ENCODE results near the gene LDLRAD4.
A peak's percentile ranks its signal among the peaks of the same experiment; 100 is the strongest.
"Not testable (repeated sequence)": the region's sequence is repeated elsewhere in the genome, so short reads cannot be mapped to it uniquely, and the experiment has no call there.

LDLRAD4 gene

DNA sequence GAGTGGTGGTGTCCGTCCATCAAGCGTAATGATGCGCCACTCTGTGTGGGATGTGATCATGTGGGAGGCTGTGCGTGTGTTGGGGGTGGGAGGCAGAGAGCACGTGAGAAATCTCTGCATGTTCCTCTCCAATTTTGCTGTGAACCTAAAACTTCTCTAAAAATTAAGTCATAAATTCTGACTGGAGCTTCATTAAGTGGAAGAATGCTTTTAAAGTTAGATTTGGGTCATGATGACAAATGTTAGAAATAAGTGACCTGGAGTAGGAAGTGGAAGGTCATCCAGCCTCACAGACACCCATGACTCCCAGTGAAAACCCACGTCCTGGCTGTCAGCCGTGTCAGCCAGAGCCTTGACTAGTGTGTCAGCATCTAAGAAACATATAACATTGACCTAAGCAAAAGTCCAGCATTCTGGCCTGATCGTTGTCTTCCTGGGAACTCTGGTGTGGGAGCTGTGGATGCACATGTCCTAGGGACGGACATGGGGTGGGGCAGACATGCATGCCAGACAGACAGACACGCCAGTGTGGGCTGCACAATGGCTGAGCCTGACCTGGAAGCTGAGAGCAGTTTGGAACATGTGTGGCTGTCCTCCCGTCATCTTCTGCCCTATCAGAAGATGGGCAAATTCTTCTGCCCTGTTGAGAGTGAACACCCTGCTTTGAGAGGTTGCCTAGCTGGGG is 262.2 kb downstream of the LDLRAD4 start:
- DNase-seq: no peak

DNA sequence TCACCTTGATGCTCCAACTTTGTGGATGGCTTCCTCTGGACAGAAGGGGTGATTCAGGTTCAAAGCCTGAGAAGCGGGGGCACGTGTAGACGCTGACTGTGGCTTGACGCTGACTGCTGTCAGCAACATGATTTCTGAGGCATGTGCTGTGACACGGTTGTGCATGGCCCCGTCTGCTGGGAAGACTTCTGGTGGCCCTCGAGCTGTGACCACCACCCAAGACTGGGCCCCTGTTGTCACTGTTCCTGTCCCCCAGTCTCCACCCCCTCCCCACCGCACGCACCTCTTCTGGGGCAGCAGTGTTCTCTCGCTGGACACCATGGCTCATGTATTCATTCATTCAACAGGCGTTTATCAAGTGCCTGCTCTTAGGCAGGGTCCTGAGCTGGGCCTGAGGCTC is 262.8 kb downstream of the LDLRAD4 start:
- DNase-seq: no peak

GRCh38 chr18:13481820-13482617 is 263.5 kb downstream of the LDLRAD4 start:
- DNase-seq: no peak

DNA sequence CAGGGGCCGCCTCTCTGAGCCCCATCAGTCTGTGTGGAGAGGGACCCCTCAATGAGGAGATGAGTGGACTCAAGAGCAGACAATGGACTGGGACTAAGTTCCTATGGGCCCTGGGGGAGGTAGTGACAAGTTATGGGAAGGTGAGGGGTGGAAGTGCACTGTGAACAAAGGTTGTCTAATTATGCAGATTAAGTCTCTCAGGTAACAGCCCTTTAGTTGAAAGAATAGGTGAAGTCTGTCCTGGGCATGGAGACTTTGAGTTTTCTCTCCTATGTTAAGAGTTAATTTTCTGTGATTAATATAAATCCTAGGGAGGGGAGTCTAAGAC is 264.0 kb downstream of the LDLRAD4 start:
- no peak for DNase-seq

- DNase-seq: no peak
Observed at GRCh38 chr18:13483316-13484270, 265.0 kb downstream of the LDLRAD4 start.

DNA sequence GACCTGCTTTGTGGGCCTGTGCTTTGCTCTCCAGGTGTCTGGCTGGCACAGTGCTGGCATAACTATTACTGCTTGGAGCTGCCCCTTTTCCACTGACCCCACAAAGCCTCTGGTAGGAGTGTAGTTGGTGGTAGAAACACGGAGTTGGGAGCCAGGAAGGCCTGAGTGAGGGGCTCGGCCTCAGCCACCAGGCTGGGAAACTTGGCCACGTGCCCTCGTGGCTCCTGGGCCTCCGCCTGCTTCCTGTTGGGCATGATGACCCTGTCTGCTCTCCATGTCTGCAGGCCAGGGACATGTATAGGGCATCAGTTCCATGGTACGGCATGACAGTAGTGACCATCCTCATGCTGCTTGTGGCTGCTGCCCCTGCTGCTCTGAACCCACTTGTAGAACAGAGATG is 266.6 kb downstream of the LDLRAD4 start:
- no peak for DNase-seq

DNA sequence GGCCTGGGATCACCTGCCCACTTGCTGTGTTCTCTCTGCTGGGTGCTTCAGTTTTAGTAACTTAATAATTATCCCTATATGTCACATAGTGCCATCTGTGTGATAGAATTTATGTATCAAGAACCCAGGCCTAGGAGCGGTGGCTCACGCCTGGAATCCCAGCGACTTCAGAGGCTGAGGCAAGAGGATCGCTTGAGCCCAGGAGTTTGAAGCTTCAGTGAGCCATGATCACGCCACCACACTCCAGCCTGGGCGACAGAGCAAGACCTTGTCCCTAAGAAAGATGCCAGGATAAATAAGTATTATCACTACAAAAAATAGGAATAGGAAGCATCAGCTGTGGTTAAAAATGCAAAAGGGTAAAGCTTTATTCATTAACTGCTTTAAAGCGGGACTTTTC is 267.0 kb downstream of the LDLRAD4 start:
- no peak for DNase-seq

- no peak for DNase-seq
Observed at GRCh38 chr18:13486284-13486683, 267.7 kb downstream of the LDLRAD4 start.

DNA sequence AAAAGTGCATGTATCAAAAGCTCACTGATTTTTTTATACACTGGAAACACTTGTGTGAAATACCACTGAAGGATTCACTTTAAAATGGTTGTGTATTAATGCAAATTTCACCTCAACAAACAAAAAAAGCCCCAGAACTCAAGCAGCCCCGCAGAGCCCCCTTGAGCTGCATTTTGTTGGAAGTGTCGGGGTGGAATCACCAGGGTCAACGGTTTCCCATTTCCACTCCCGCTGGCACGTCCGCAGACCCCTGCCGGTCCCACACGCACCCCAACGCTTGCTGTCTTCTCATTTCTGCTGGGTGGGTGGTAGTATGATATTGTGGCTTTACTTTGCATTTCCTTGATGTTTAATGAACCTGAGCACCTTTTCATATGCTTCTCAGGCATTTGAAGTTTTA is 268.1 kb downstream of the LDLRAD4 start:
- no peak for DNase-seq

DNA sequence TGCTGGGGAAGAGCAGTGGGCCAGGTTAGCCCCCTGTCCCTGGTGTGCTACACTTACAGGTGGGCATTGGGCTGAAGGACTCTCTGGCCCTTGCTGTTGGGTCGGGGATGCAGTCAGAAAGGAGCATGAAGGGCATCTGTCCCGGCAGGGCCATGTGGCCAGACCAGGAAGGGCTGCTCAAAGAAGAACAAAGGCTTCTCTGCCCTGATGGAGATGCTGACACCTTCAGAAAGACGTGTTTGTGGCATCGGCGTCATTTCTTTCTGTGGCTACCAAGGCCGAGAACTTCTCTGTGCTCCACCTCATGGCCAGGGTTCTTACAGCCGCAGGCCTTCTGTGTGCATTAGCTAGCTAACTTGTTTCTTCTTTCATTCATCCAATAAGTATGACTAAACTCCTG is 268.7 kb downstream of the LDLRAD4 start:
- DNase-seq: no peak

DNA sequence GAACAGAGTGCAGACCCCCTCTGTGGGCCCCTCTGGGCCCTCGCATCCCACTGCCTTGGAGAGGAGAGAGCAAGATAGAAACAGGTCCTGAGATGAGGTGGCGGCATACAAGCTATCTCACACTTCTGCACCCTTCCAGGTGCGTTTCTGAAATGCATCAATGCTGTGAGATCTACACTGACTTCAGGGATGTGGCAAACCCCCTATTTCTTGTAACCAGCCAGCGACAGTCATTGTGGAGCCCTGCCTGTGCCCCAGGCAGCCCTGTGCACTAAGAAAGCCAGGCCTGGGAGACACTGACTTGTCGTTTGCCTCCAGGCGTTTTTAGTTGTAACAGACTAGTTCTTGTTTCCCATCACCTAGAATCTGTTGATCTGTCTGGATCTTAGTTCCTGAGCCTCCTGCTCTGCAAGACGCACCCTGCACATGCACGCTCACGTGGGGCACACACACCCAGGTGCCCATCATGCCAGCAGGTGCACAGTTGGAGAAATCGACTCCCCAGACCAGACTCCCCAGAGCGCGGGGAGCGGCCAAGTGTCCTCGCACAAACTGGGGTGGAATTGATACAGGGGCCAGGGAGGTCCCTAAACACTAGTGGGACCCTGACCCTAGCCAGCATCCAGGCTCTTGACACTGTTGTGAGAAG is 269.8 kb downstream of the LDLRAD4 start:
- DNase-seq: no peak

DNA sequence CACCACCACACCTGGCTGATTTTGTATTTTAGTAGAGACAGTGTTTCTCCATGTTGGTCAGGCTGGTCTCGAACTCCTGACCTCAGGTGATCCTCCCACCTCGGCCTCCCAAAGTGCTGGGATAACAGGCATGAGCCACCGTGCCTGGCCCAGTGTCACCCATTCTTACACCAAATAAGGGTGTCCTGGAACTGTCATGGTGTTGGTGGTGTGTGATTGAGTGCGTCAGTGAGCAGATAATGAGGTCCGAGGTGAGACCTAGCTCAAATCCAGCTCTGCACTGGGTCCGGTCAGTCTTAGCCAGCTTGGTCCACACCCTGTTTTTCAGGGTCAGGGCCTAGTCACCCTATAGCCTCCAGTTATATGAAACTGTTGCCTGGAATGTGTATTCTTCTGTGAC is 270.7 kb downstream of the LDLRAD4 start:
- not testable (repeated sequence) for DNase-seq

GRCh38 chr18:13491138-13491537 is 272.6 kb downstream of the LDLRAD4 start:
- no peak for DNase-seq

DNA sequence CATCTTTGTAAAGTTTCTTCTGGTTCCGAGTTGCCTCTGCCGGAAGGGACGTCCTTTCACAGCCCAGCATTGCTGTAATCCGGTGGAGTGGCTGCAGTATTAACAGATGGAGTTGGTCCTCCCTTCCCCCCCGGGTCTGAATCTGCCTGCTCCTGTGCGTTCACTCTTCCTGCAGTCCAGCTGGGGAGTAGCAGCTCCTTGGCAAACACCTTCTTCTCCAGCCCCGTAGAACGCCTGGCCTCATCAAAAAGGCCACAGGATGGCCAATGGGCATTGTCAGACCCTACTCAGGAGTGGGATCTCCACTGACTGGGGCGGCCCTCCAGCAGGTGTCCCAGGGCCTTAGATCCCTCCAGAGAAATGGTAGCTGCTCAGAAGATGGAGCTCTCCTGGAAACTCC is 273.8 kb downstream of the LDLRAD4 start:
- no peak for DNase-seq

GRCh38 chr18:13493079-13493478 is 274.5 kb downstream of the LDLRAD4 start:
- no peak for DNase-seq

GRCh38 chr18:13493725-13494124 is 275.2 kb downstream of the LDLRAD4 start:
- DNase-seq: no peak

GRCh38 chr18:13494871-13495445 is 276.4 kb downstream of the LDLRAD4 start:
- no peak for DNase-seq

- DNase-seq: no peak
Observed at GRCh38 chr18:13495961-13496360, 277.4 kb downstream of the LDLRAD4 start.

DNA sequence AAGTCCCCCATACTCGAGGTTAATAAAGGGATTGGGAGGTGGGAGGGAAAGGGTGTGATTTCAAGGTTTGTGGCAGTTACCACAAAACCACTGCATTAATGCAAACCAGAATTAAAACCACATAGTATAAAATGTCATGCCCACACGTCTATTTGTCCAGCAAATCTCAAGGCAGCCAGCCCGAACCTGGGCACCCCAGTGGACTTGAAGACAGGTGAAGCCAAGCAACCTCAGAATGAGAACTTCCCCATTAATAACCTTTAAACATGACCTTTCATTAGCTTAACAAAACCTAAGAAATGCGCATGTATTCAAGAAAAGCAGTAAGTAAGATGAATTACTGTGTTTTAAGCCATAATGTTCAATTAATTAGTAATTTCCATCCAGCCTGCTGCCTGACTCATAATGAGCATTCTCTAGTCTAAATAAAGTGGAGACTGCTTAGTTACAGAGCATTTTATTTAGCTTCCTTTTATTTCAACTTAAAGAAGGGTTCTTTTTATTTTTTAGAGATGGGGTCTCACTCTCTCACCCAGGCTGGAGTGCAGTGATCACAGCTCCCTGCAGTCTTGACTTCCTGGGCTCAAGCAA is 278.2 kb downstream of the LDLRAD4 start:
- no peak for DNase-seq

- DNase-seq: no peak
Observed at GRCh38 chr18:13499803-13500202, 281.2 kb downstream of the LDLRAD4 start.

DNA sequence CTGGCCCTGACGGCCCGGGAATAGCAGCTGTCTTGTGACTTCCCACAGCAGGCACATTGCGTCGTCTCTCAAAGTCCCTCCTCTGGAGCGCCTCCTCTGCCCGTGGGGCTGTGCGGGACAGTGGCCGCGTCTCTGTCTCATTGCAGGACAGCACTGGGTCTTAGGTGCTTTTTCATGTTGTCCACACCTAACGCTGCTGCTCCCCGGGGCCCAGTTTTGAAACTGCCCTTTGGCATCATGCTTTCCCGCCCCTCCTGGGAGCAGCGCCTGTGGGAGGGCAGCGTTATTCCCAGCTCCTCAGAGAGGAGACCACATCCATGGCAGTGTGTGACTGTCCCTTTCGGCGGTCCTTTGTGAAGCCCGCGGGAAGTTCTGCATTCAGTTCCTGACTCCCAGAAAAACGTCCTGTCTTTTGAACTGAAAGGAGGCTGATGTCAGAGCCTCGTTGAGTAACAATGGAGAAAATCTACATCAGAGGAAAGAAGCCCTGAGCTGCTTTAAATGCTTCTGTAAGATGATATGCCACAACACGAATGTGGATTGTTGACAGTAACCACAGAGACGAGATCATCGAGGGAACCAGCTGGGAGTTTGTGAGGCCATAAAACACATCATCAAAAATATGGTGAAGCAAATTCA is 281.8 kb downstream of the LDLRAD4 start:
- peak; percentile 58 to 88 (median 73) for DNase-seq

Data from NCI-H1417 (cell line).